H1 (cell line): ENCODE measurements around the gene GOLGA6B. TPM values are rescaled to one million over a fixed set of nuclear protein-coding genes. Genes with fewer than 3 reads are reported as not detected.
"Not testable (repeated sequence)": the region's sequence is repeated elsewhere in the genome, so short reads cannot be mapped to it uniquely, and the experiment has no call there.

Experiments used
- CTCF ChIA-PET: fragments of 300-600 bp; sonication (Branson Sonifier 250); formaldehyde crosslinking; loops from one replicate; lab custom pipeline; 2021; ENCODE audit not compliant: partially characterized antibody; lab: Charles Lee
- POLR2A ChIA-PET: fragments of 300-600 bp; sonication (Branson Sonifier 250); formaldehyde crosslinking; loops from one replicate; lab custom pipeline; 2021; ENCODE audit warnings: inconsistent platforms; ENCODE audit not compliant: partially characterized antibody; lab: Charles Lee
- DNase-seq, 2 experiments: peaks; one replicate each; pipeline versions ENCODE4 v3.0.0 to v3.0.0-alpha.2; 2010 to 2022; ENCODE audit warnings: low spot score in 2 of 2, low read depth in 1 of 2, mixed read lengths in 1 of 2
- FAIRE-seq: peaks from 2 replicates; lab custom pipeline; 2011; peaks lifted over from hg19 to GRCh38; lab: Jason Lieb, UNC
- H2AFZ ChIP-seq: 2 replicates; pipeline ENCODE4 v1.8.1; 2012; ENCODE audit warnings: low read length, inconsistent platforms
- H2AK5ac ChIP-seq: 2 replicates; pipeline ENCODE4 v1.6.1; 2013; ENCODE audit warnings: low read depth, low read length
- H2BK120ac ChIP-seq: replicated peaks from 2 replicates; pipeline ENCODE3; 2013; ENCODE audit warnings: low read depth, low read length, inconsistent platforms
- H2BK12ac ChIP-seq: 2 replicates; pipeline ENCODE4 v1.6.1; 2013; ENCODE audit warnings: low read depth, low read length
- H2BK15ac ChIP-seq: 2 replicates; pipeline ENCODE4 v1.6.1; 2013; ENCODE audit warnings: low read length
- H2BK20ac ChIP-seq: 2 replicates; pipeline ENCODE4 v1.6.1; 2013; ENCODE audit warnings: low read length
- H2BK5ac ChIP-seq: 2 replicates; pipeline ENCODE4 v1.6.1; 2013; ENCODE audit warnings: low read depth, low read length
- H3K14ac ChIP-seq: 2 replicates; pipeline ENCODE4 v1.6.1; 2013; ENCODE audit warnings: inconsistent platforms; ENCODE audit not compliant: insufficient read length
- H3K18ac ChIP-seq: 2 replicates; pipeline ENCODE4 v1.6.1; 2013; ENCODE audit warnings: low read length; ENCODE audit errors: extremely low read depth
- H3K23ac ChIP-seq: 2 replicates; pipeline ENCODE4 v1.6.1; 2013; ENCODE audit warnings: inconsistent platforms; ENCODE audit not compliant: insufficient read length
- H3K23me2 ChIP-seq: 2 replicates; pipeline ENCODE4 v1.6.1; 2013; ENCODE audit warnings: low read depth, low read length
- H3K27ac ChIP-seq: 2 replicates; pipeline ENCODE4 v1.6.1; 2011; ENCODE audit warnings: low read depth, low read length, inconsistent platforms
- H3K27me3 ChIP-seq, 4 experiments: replicated peaks in 1 of 4; 1 replicate in 1 of 4; 2 replicates in 3 of 4; pipeline versions ENCODE4 v1.6.1 to v1.8.1; 2011 to 2013; ENCODE audit warnings: low read length in 3 of 4, mild to moderate bottlenecking in 3 of 4, inconsistent platforms in 2 of 4, mixed read lengths in 2 of 4, moderate library complexity in 1 of 4; ENCODE audit not compliant: control insufficient read depth in 3 of 4, insufficient read depth in 3 of 4; ENCODE audit errors: extremely low read depth in 1 of 4
- H3K36me3 ChIP-seq, 4 experiments: 2 replicates each; pipeline versions ENCODE4 v1.6.1 to v1.8.1; 2011 to 2013; ENCODE audit warnings: mild to moderate bottlenecking in 4 of 4, low read length in 3 of 4, moderate library complexity in 2 of 4, control low read depth in 1 of 4, inconsistent platforms in 1 of 4; ENCODE audit not compliant: insufficient read depth in 4 of 4, control insufficient read depth in 2 of 4
- H3K4ac ChIP-seq: replicated peaks from 2 replicates; pipeline ENCODE3; 2013; ENCODE audit warnings: low read length, low read depth, mixed read lengths, inconsistent platforms; ENCODE audit not compliant: insufficient read length
- H3K4me1 ChIP-seq, 4 experiments: replicated peaks in 1 of 4; 1 replicate in 1 of 4; 2 replicates in 3 of 4; pipeline versions ENCODE4 v1.6.1 to v1.8.1; 2011 to 2013; ENCODE audit warnings: low read length in 3 of 4, inconsistent platforms in 2 of 4, mixed read lengths in 1 of 4; ENCODE audit not compliant: insufficient read depth in 4 of 4, control insufficient read depth in 3 of 4
- H3K4me2 ChIP-seq, 2 experiments: 2 replicates each; pipeline versions ENCODE4 v1.6.1 to v1.8.1; 2011 to 2013; ENCODE audit warnings: low read depth in 2 of 2, low read length in 2 of 2, control low read depth in 1 of 2, inconsistent platforms in 1 of 2, mild to moderate bottlenecking in 1 of 2; ENCODE audit not compliant: insufficient read depth in 1 of 2
- H3K4me3 ChIP-seq, 4 experiments: fragments of 200-600, 300-600 bp in 1 of 4; sonication (generic), shearing (Covaris generic), sonication (Bioruptor Twin) in 1 of 4; 2 replicates each; pipeline versions ENCODE4 v1.5.1 to v1.8.1; 2011 to 2016; ENCODE audit warnings: low read length in 4 of 4, low read depth in 3 of 4, control low read depth in 2 of 4, inconsistent platforms in 2 of 4, mild to moderate bottlenecking in 2 of 4, mixed read lengths in 1 of 4, moderate library complexity in 1 of 4; ENCODE audit not compliant: insufficient read depth in 2 of 4; ENCODE audit errors: extremely low read depth in 1 of 4
- H3K56ac ChIP-seq: replicated peaks from 2 replicates; pipeline ENCODE3; 2013; ENCODE audit warnings: low read depth, mild to moderate bottlenecking, mixed read lengths, low read length, inconsistent platforms; ENCODE audit not compliant: insufficient read length
- H3K79me1 ChIP-seq: 2 replicates; pipeline ENCODE4 v1.6.1; 2013; ENCODE audit warnings: low read depth, low read length, control low read depth
- H3K79me2 ChIP-seq, 2 experiments: 2 replicates each; pipeline versions ENCODE4 v1.6.1 to v1.8.1; 2012 to 2013; ENCODE audit warnings: low read length in 2 of 2, mild to moderate bottlenecking in 2 of 2, inconsistent platforms in 1 of 2; ENCODE audit not compliant: insufficient read depth in 2 of 2, control insufficient read depth in 1 of 2
- H3K9ac ChIP-seq, 4 experiments: replicated peaks in 1 of 4; 1 replicate in 1 of 4; 2 replicates in 3 of 4; pipeline versions ENCODE4 v1.6.1 to v1.8.1; 2011 to 2013; ENCODE audit warnings: low read depth in 3 of 4, low read length in 3 of 4, control low read depth in 2 of 4, mild to moderate bottlenecking in 2 of 4, moderate library complexity in 2 of 4, inconsistent platforms in 1 of 4; ENCODE audit errors: extremely low read depth in 1 of 4
- H3K9me3 ChIP-seq, 2 experiments: 2 replicates each; pipeline versions ENCODE4 v1.6.1 to v1.8.1; 2012 to 2013; ENCODE audit warnings: mild to moderate bottlenecking in 2 of 2, moderate library complexity in 2 of 2, control low read depth in 1 of 2, inconsistent platforms in 1 of 2, low read depth in 1 of 2, low read length in 1 of 2, mixed read lengths in 1 of 2; ENCODE audit not compliant: insufficient read depth in 2 of 2
- H4K20me1 ChIP-seq, 2 experiments: replicated peaks in 1 of 2; 2 replicates each; pipeline versions ENCODE3 to v1.8.1; 2011 to 2013; ENCODE audit warnings: inconsistent platforms in 2 of 2, low read length in 2 of 2, mild to moderate bottlenecking in 1 of 2; ENCODE audit not compliant: insufficient read depth in 2 of 2, control insufficient read depth in 1 of 2
- H4K5ac ChIP-seq: 2 replicates; pipeline ENCODE4 v1.6.1; 2013; ENCODE audit warnings: low read length, low read depth, mixed read lengths, inconsistent platforms; ENCODE audit not compliant: insufficient read length
- H4K8ac ChIP-seq: 2 replicates; pipeline ENCODE4 v1.8.0; 2013; ENCODE audit warnings: mild to moderate bottlenecking, moderate library complexity, low read length, inconsistent platforms; ENCODE audit not compliant: insufficient read depth; ENCODE audit errors: extremely low read depth
- H4K91ac ChIP-seq: replicated peaks from 2 replicates; pipeline ENCODE3; 2013; ENCODE audit warnings: low read length, mixed read lengths, inconsistent platforms; ENCODE audit not compliant: insufficient read length
- WGBS, 2 experiments: shearing (Covaris generic) in 1 of 2; methylation state at CpG; one replicate each; pipeline versions ENCODE4 v1.1.6 to v1.1.7; 2013 to 2015; ENCODE audit warnings: low lambda C conversion rate in 2 of 2, mixed read lengths in 2 of 2, inconsistent platforms in 1 of 2, low coverage in 1 of 2, missing lambda C conversion rate in 1 of 2; ENCODE audit not compliant: insufficient replicate concordance in 2 of 2, insufficient coverage in 1 of 2, insufficient read length in 1 of 2; ENCODE audit errors: extremely low coverage in 1 of 2, missing lambda C conversion rate in 1 of 2; 5-methylcytosine and 5-hydroxymethylcytosine counted together
- polyA plus RNA-seq, 7 experiments: library from polyadenylated mRNA; depleted of rRNA in 3 of 7; stranded (reverse) in 5 of 7; unstranded in 2 of 7; fragments of >200 nt in 5 of 7; fragments of 200-250 nt in 2 of 7; gene quantifications; 1 replicate in 5 of 7; 2 replicates in 1 of 7; 4 replicates in 1 of 7; pipeline versions ENCODE4 v1.2.1 to v1.2.3, GENCODE V29; 2011 to 2013; ENCODE audit warnings: missing spikeins in 2 of 7, mixed read lengths in 2 of 7
- total RNA-seq: library from RNA; stranded (reverse); fragmentation: NEBNext Ultra II Directional; extraction: Animal tissue kit (Norgen Biotek cat#: 25700); gene quantifications from 2 replicates; pipeline ENCODE4 v1.2.1, GENCODE V29; 2021

The GOLGA6B gene
- total and polyA plus RNA-seq, 2 of the 8 experiments (the other 6 are each of a cell fraction or from before 2014, with no cell fraction given): 0.09 TPM; not detected in 1

DNA sequence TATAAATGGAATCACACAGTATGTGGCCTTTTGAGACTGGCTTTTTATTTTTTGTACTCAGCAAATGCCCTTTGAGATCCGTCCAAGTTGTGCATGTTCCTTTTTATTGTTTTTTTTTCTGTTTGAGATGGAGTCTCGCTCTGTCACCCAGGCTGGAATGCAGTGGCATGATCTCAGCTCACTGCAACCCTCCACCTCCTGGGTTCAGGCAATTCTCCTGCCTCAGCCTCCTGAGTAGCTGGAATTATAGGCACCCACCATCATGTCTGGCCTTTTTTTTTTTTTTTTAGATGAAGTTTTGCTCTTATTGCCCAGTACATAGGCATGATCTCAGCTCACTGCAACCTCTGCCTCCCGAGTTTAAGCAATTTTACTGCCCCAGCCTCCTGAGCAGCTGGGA lies 28.3 kb upstream of the GOLGA6B start:
- H3K27me3 ChIP-seq: not testable (repeated sequence)

More for the DNA sequence above, 28.3 kb upstream of the GOLGA6B start:
- H3K9ac ChIP-seq, FAIRE-seq, H3K23me2 ChIP-seq, DNase-seq, H2BK20ac ChIP-seq, H3K4me3 ChIP-seq, H3K4ac ChIP-seq, H3K4me1 ChIP-seq, H3K18ac ChIP-seq, H3K36me3 ChIP-seq, H3K79me1 ChIP-seq, H3K14ac ChIP-seq, H3K9me3 ChIP-seq, POLR2A ChIA-PET, H3K79me2 ChIP-seq, H3K4me2 ChIP-seq, H2BK120ac ChIP-seq, H3K23ac ChIP-seq, H4K20me1 ChIP-seq, H3K56ac ChIP-seq, H2AK5ac ChIP-seq, H2BK15ac ChIP-seq, H2BK5ac ChIP-seq, H2AFZ ChIP-seq, H4K8ac ChIP-seq, H4K5ac ChIP-seq, H2BK12ac ChIP-seq, H4K91ac ChIP-seq, H3K27ac ChIP-seq: not testable (repeated sequence)
- 89% methylated on average over 3 of the region's 3 CpGs; no CpG with 5 or more reads in 1 of the 2 experiments for WGBS, 2 experiments
- CTCF ChIA-PET: interaction anchor here (0.6 to 1.0 kb wide), 3 partner anchors 9 to 244 kb away, joined by 3 read pairs; no protein-coding TSS in a partner anchor
